ENCODE measurements around the gene PIH1D2. TPM values are rescaled to one million over a fixed set of nuclear protein-coding genes. Genes with fewer than 3 reads are reported as not detected.

PIH1D2 gene
- total and polyA plus RNA-seq, 2 of the 8 experiments (the other 6 are each of a cell fraction or from before 2014, with no cell fraction given), result 0.53 to 0.73 TPM

DNA sequence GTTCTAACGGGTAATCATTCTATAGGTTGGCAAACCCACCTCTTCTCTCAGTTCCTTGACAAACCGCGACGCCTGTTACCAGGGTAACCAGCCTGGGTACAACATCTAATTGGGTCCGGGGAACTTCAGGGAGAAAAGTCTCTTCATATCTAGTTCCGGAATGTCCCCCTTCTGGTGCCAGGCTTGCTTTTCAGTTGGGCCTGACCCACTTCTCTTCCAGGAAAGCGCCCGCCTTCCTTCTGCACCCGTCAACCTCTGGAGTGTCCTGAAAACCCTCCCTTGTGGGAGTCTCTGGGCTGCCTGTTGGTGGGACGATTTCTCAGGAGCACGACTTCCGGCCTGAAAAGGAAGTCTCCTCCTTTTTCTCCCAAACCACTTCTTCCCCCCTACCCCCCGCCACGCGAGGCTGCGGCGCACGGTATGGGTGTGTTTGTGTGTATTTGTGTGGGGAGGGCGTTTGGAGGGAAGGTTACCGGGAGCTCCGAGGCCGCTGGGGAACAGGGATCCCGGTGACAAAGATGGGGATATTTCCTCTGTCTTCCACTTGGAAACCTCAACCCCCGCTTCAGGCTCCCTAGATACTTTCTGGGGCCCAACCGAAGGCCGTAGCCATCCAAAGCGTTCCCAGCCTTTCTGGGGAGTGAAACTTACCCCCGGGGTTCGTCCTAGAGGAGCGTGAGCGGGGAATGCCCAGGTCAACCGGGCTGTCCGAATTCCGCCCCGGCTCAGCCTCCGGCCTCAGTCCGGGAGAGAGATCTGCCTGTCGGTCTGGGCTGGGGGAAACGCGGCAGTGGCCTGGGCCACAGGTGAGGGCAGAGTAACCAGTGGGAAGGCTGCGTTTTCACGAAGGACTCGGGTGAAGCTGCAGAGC, at the start of gene PIH1D2, which contains the start of gene NKAPD1 (continued):
- TF ChIP-seq E2F6 (IDR thresholded peaks at IDR 0.05), result peak; percentile 50; the same call in 1 of the 2 replicates
- TF ChIP-seq SIN3A (conservative IDR thresholded peaks at IDR 0.05 in 1 of 2, IDR thresholded peaks at IDR 0.05 in 1 of 2; ENCODE audit: low read depth in 1 of 2, low read length in 2 of 2), result peak; percentile 92 to 98; a peak in 3 of 4 replicates
- TF ChIP-seq SIX5 (IDR thresholded peaks at IDR 0.05; ENCODE audit: low read depth, low read length), result peak; percentile 17; the same call in 1 of the 2 replicates
- TF ChIP-seq KDM5A (IDR thresholded peaks at IDR 0.05; ENCODE audit: low read length), result peak; percentile 90
- TF ChIP-seq SP2 (IDR thresholded peaks at IDR 0.05; ENCODE audit: low read length), result no peak
- TF ChIP-seq, protein P1, sequence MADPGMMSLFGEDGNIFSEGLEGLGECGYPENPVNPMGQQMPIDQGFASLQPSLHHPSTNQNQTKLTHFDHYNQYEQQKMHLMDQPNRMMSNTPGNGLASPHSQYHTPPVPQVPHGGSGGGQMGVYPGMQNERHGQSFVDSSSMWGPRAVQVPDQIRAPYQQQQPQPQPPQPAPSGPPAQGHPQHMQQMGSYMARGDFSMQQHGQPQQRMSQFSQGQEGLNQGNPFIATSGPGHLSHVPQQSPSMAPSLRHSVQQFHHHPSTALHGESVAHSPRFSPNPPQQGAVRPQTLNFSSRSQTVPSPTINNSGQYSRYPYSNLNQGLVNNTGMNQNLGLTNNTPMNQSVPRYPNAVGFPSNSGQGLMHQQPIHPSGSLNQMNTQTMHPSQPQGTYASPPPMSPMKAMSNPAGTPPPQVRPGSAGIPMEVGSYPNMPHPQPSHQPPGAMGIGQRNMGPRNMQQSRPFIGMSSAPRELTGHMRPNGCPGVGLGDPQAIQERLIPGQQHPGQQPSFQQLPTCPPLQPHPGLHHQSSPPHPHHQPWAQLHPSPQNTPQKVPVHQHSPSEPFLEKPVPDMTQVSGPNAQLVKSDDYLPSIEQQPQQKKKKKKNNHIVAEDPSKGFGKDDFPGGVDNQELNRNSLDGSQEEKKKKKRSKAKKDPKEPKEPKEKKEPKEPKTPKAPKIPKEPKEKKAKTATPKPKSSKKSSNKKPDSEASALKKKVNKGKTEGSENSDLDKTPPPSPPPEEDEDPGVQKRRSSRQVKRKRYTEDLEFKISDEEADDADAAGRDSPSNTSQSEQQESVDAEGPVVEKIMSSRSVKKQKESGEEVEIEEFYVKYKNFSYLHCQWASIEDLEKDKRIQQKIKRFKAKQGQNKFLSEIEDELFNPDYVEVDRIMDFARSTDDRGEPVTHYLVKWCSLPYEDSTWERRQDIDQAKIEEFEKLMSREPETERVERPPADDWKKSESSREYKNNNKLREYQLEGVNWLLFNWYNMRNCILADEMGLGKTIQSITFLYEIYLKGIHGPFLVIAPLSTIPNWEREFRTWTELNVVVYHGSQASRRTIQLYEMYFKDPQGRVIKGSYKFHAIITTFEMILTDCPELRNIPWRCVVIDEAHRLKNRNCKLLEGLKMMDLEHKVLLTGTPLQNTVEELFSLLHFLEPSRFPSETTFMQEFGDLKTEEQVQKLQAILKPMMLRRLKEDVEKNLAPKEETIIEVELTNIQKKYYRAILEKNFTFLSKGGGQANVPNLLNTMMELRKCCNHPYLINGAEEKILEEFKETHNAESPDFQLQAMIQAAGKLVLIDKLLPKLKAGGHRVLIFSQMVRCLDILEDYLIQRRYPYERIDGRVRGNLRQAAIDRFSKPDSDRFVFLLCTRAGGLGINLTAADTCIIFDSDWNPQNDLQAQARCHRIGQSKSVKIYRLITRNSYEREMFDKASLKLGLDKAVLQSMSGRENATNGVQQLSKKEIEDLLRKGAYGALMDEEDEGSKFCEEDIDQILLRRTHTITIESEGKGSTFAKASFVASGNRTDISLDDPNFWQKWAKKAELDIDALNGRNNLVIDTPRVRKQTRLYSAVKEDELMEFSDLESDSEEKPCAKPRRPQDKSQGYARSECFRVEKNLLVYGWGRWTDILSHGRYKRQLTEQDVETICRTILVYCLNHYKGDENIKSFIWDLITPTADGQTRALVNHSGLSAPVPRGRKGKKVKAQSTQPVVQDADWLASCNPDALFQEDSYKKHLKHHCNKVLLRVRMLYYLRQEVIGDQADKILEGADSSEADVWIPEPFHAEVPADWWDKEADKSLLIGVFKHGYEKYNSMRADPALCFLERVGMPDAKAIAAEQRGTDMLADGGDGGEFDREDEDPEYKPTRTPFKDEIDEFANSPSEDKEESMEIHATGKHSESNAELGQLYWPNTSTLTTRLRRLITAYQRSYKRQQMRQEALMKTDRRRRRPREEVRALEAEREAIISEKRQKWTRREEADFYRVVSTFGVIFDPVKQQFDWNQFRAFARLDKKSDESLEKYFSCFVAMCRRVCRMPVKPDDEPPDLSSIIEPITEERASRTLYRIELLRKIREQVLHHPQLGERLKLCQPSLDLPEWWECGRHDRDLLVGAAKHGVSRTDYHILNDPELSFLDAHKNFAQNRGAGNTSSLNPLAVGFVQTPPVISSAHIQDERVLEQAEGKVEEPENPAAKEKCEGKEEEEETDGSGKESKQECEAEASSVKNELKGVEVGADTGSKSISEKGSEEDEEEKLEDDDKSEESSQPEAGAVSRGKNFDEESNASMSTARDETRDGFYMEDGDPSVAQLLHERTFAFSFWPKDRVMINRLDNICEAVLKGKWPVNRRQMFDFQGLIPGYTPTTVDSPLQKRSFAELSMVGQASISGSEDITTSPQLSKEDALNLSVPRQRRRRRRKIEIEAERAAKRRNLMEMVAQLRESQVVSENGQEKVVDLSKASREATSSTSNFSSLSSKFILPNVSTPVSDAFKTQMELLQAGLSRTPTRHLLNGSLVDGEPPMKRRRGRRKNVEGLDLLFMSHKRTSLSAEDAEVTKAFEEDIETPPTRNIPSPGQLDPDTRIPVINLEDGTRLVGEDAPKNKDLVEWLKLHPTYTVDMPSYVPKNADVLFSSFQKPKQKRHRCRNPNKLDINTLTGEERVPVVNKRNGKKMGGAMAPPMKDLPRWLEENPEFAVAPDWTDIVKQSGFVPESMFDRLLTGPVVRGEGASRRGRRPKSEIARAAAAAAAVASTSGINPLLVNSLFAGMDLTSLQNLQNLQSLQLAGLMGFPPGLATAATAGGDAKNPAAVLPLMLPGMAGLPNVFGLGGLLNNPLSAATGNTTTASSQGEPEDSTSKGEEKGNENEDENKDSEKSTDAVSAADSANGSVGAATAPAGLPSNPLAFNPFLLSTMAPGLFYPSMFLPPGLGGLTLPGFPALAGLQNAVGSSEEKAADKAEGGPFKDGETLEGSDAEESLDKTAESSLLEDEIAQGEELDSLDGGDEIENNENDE (IDR thresholded peaks at IDR 0.05; ENCODE audit: insufficient replicate concordance, low read length), result no peak

Data from H1 (cell line).